NCI-H146 treated with DMSO at 0.1 percent for 48 hours (cell line): ENCODE data around the gene ETFB.
A peak's percentile ranks its signal among the peaks of the same experiment; 100 is the strongest.

Experiments used
- DNase-seq: peaks from one replicate; lab custom pipeline; 2025; ENCODE audit not compliant: unreplicated experiment; lab: John Stamatoyannopoulos, UW

The ETFB gene

GRCh38 chr19:51352783-51353360, 13.3 kb downstream of the ETFB start:
- no peak for DNase-seq

DNA sequence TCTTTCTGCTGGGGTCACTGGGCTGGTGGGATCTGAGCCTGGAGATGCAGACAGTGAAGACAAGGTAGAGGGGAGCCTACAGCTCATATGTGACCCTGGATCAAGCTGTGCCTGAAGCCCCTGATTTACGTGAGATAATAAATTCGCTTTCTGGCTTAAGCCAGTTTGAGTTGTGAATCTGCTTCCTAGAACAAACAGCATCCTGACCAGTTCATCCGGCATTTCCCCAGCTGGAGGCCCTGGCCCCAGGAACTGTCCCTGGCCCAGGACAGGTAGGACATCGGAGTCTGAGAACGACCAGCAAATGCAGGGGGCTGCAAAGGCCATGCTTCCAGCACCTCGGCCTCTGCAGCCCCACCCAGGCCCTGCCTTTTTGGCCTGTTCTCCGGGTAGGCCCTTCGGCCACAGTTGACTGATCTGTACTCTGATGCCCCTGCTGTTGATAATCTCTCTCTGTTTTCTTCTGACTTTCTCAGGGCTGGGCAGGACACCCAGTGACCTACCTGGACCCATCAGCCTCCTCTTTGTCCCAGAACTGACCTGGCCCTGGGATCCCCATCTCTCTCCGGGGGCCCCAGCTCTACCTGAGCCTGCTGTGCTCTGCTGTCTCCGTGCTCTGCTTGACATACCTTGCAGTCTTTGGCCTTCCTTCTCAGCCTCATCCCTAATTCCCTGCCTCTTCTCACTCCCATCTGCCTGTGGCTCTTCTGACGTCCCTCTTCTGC, 14.8 kb downstream of the ETFB start:
- no peak for DNase-seq

- DNase-seq, result no peak
Observed at GRCh38 chr19:51347209-51347928, 18.8 kb downstream of the ETFB start.

DNA sequence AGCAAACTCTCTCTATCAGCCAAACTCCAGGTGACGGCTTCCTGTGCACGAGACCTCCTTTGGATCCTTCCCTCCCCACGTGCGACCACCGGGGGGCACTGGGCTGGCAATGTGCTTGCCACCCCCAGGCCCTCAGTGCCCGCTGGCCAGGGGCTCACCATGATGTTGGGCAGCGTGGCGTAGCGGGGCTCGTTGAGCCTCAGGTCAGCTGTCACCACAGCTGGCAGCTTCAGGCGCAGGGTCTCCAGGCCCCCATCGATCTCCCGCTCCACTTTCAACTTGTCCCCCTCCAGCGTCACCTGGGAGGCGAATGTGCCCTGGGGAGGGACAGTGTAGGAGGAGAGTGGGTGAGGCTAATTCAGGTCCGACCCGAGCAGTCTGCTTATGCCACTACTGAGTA, 19.4 kb downstream of the ETFB start:
- DNase-seq, result no peak

DNA sequence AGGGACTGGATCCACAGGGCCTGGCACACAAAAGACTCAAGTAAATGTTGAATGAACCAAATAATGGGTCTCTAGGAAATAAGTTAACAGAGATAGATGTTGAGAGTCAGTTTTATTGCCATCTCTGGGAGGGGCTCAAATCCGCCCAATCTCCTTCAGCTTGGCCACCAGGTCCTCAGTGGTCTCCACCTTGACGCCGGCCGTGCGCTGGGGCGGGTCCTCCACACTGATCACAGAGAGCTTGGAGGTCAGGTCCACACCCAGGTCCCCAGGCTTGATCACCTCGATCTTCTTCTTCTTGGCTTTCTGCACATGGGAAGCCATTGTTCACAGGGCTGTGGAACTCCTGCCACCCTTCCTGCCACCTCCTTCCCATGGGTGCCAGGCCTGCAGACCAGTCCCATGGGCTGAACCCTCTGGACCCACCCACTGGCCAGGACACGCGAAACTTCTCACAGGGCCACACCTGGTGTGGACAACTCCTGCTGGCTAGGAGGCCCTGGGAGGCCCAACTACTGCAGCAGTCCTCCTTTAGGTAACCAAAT, 21.0 kb downstream of the ETFB start:
- no peak for DNase-seq

- no peak for DNase-seq
Observed at GRCh38 chr19:51342631-51343569, 23.3 kb downstream of the ETFB start.

- DNase-seq, result no peak
Observed at GRCh38 chr19:51341976-51342580, 24.1 kb downstream of the ETFB start, which contains the start of gene VSIG10L. Gene VSIG10L (minus strand): TSS chr19:51342139. CDS start chr19:51342124, 15 bp downstream.

DNA sequence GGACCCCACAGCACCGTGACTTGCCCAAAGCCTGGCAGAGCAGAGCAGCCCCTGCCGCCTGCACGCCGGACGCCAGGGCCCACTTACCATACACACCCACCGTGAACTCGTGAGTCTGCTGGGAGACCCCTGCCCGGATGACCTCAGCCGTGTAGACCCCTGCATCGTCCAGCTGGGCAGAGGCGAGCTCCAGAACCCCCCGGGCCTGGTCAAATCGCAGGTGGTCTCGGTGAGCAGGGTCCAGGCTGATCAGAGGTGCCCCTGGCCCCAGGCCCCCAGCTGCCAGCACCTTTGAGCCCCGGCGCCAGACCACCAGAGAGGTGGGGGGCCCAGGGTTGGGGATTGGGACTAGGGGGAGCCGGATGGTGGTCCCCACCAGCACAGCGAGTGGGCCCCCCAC, 25.1 kb downstream of the ETFB start:
- no peak for DNase-seq

DNA sequence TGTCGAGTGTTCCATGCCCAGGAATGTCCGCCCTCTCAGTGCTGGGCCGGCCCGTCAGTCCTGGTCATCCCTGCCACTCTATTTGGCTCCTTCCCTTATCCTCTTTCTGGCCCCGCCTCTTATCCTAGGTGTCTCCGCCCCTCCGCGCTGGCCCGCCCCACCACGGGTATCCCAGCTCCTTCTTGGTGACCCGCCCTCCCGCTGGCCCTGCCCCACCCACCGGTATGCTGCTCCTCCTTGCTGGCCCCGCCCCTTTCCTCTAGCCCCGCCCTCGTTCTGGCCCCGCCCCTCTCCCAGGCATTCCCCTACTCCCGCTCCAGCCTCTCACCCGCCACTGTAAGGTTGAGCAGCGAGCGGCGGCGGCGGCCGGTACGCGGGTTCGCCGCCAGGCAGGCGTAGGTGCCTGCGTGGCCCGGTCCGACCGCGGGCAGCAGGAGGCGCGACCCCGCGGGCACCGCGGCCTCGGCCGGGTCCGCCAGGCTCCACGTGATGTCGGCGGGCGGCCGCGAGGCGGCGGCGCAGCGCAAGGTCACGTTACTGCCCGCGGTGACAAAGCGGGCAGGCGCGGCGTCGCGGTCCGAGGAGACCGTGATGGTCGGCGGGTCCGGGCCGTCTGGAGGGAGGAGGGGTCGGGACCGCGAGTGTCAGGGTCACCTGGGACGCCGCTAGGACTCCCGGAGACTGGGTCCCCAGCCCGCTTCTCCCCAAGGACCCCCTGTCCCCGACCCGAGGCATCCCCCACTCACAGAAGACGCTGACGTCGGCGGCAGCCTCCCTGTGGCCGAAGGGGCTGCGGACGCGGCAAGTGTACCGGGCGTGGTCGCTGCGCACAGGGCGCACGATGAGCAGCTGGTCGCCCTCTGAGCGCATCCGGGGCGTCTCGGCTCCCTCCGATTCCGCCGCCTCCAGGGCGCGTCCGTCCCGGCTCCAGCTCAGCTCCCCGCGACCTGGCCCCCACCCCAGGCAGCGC, 26.2 kb downstream of the ETFB start:
- DNase-seq, result no peak

DNA sequence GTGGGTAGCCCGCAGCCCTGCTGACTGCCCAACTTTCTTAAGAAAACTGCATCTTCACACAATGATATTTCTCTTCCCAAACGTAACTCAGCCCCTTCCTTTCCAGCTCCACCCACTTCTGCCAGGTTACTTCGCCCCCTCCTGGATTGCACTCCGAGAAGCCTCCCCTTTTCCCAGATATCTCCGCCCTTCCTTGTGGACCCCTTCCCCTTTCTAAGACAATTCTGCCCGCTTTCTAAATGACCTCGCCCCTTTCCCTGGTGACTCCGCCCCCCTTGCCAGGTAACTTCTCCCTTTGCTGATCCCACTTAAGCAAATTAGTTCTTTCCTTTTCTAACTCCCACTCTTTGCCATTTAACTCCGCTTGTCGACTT, 26.9 kb downstream of the ETFB start:
- no peak for DNase-seq

DNA sequence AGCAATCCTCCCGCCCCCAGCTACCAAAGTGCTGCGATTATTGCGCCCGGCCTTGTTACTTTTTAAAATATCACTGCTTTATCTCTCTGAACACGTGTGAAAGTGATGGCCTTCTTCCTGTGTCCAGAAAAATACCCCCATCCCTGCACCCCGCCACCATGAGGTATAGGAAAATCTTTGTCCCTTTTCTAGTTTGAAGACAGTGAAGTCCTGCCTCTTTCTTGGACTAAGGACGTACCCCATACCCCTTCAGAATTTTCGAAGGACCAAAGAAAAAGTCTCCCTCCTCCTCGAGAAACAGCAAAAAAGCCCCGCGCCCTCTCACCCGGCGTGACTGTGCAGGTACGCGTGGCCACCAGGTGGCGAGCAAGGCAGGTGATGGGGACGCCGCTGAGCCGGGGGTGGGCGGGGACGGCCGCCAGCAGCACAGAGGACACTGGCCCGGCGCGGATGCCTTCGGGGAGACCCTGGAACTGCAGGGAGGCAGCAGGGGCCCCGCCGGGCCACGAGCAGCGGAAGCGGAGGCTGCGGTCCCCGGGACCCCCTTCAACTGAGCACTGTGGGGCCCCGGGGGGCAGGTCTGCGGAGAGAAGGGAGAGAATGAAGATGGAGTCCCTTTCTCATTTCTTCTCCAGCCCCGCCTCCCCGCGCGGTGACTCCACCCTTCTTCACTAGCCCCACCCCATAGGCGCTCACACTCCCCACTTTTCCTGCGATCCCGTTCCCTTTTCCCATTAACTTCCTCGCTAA, 27.4 kb downstream of the ETFB start:
- peak; percentile 5 for DNase-seq

- DNase-seq, result no peak
Observed at GRCh38 chr19:51337861-51338562, 28.2 kb downstream of the ETFB start.

DNA sequence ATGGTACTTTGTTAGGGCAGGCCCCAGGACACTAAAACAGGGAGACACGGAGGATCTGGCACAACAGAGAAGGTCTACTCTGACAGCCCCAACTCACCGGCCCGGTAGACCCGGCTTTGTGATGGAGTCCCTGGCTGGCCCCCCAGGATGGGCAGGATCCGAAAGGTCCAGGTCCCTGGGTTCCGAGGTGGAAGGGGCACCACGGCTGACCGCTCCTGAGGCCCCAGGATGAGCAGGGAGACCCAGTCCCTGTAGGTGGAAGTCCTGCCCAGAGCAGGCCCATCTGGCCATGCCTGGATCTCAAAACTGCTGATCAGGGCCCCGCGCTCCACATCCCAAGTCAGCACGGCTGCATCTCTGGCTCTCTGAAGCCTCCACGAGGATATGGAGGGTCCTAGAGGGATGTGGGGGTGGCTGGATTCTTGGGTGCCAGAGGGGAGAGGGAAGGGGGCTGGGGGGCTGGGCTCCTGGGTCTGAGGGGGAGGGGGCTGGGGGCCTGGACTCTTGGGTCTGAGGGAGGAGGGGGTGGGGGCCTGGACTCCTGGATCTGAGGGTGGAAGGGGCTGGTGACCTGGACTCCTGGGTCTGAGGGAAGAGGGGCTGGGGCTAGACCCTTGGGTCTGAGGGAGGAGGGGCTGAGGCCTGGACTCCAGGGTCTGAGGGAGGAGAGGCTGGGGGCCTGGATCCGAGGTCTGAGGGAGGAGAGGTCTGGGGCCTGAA, 28.9 kb downstream of the ETFB start:
- DNase-seq, result no peak

DNA sequence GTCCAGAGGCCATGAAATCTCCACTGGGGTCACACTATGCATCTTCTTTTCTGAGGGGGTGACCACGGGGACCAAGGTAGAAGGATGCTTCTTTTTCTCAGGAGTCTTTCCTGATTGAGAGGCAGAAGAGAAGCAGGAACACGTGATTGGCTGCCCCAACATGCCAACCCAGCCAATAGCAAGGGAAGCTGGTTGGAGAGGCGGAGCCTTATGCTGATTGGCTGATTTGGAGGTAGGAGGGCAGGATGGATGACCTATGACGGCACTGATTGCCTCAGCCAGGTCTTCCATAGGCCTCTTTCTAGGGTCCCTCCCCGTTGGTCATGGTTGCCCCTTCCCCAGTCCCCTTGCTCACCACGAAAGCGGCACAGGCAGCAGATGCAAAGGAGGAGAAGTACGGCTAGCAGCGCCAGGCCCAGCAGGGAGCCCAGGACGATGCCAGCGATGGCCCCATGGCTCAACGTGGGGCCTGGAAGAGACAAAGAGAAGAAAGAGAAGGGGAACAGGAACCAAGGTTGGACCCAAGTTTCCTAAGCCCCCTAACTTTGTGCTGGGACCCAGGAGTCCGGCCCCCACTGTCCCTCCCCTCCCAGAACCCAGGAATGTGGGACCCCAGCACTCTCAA, 32.2 kb downstream of the ETFB start:
- DNase-seq, result no peak

DNA sequence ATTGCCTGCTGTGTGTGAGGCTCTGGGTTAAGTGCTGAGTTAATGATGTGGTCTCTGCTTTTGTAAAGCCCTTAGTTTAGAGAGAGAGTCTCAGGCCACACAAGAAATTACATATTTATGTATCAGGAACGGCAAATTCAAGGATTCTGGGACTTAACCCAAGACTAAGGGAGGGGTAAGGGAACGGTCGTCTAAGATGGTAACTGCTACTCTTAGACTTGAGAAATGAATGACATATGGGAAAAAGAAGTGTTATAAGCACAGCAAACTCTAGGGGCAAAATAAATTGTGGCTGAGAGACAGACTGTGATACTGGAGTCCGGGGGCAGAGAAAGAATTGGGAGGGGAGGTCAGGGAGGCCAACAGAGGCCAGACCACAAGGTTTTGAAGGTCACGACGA, 34.5 kb downstream of the ETFB start:
- DNase-seq, result no peak

DNA sequence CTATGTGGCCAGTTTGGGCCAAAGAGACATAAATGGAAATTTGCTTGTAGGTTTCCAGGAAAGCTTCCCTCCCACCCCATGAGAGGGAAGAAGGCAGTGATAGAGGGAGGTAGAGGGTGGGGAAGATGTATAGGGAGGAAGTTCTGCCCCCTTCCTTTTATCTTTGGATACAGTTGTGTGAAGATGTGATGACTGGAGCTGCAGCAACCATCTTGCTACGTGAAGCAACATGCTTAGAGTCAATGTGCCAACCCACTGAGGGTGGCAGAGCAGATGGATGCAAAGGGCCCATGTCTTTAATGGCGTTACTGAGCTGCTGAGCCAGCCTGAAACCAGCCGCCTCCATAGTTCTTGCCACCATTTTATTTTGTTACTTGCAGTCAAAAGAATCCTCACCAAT, 35.0 kb downstream of the ETFB start:
- no peak for DNase-seq

- no peak for DNase-seq
Observed at GRCh38 chr19:51330366-51330765, 35.8 kb downstream of the ETFB start.
